GM21576 (cell line): Measurements from ENCODE around the gene ZDHHC14.

Experiments used
- ATAC-seq: cut with Tn5 transposase; IDR thresholded peaks from one replicate; pipeline ENCODE4 v1.9.1; 2021; ENCODE audit warnings: mild to moderate bottlenecking, moderate library complexity; ENCODE audit not compliant: unreplicated experiment

The ZDHHC14 gene

DNA sequence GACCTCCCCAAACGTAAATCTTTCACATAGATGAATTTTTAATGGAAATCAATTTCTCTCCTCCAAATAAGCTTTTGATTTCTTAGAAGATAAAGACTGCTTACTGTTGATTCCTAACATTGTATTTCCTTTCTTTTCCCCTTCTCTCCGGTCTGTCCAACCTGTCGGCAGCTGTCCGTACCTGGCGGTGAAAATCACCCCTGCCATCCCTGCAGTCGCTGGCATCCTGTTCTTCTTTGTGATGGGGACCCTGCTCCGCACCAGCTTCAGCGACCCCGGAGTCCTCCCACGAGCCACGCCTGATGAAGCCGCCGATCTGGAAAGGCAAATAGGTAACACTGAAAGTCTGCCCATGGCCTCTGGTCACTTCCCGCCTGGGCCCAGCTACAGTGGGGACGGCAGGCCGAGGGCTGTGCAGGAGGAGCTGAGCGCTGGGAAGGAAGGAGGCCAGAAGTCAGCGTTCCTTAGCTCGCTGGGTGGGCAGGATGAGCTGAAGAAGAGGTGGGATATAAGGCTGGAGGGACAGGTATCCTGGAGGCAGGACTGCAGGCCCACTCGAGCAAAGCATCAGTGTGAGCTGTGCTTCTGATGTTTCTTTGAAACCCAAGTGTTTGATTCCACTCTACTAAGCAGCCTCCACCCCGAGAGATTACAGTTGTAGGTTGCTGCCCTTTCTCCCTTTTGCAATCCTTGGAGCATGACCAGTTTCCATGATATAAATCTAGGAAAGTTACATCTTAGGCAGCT, 161.6 kb downstream of the ZDHHC14 start:
- no peak for ATAC-seq

- no peak for ATAC-seq
These were observed 165.3 kb downstream of the ZDHHC14 start for GRCh38 chr6:157546321-157546720.

- ATAC-seq, result no peak
These were observed 166.1 kb downstream of the ZDHHC14 start for GRCh38 chr6:157547112-157547511.

DNA sequence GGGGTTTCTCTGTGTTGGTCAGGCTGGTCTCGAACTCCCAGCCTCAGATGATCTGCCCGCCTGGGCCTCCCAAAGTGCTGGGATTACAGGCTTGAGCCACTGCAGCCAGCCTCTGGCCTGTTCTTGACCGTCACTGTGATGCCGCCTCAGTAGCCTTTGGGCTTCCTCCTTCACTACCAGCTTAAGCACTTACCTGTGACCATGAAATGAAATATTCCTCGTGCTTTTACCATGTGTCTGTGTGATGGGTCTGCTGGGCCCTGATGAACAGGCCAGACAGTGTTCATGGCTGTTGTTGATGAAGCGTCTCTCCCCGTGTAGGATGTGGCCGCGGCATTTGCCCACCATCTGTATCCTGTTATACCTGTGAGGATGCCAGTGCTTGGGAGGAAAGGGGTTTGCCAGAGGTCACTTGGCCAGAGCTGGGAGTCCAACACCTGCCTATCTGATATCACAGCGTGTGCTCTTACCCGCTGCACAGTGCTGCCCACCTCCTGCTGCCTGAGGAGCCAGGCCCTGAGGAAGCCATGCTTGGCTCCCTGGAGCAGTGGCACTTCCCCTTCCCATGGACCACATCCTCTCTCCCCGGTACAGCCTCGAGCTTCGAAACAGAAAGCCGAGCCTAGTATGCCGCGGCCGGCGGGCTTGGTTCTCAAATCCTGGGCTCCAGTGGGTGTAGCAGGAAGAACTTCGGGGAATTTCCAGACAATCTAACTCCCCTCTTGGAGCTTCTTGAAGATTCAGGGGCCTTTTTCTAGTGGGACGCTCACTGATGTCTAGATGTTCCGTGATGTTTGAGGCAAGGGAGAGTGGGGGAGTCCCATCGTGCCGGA, 167.9 kb downstream of the ZDHHC14 start:
- ATAC-seq, result no peak

- ATAC-seq, result no peak
These were observed 168.4 kb downstream of the ZDHHC14 start for GRCh38 chr6:157549468-157549745.

DNA sequence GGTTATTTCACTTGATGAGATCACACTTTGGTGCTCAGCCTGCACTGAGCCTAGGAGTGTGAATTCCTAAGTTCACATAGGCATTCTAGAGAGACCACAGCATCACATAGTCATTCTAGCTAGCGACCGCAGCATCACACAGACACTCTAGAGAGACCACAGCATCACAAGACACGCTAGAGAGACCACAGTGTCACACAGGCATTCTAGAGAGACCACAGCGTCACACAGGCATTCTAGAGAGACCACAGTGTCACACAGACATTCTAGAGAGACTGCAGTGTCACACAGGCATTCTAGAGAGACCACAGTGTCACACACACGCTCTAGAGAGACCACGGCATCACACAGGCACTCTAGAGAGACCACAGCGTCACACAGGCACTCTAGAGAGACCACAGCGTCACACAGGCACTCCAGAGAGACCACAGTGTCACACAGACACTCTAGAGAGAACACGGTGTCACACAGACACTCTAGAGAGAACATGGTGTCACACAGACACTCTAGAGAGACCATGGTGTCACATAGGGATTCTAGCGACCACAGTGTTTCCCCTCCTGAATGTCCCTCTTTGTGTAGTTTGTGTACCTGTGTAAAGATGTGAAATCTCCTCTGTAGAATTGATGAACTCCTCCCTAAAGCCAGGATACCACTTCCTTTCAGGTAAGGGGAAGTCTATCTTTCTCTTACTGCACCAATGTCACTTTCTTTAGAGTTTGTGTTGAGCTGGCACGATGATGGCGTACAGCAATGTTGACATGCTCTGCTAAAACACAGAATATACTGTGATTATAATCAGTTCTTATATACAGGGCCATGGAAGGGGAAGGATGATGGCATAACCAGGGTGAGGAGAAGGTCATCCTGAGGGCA, 169.4 kb downstream of the ZDHHC14 start:
- no peak for ATAC-seq

DNA sequence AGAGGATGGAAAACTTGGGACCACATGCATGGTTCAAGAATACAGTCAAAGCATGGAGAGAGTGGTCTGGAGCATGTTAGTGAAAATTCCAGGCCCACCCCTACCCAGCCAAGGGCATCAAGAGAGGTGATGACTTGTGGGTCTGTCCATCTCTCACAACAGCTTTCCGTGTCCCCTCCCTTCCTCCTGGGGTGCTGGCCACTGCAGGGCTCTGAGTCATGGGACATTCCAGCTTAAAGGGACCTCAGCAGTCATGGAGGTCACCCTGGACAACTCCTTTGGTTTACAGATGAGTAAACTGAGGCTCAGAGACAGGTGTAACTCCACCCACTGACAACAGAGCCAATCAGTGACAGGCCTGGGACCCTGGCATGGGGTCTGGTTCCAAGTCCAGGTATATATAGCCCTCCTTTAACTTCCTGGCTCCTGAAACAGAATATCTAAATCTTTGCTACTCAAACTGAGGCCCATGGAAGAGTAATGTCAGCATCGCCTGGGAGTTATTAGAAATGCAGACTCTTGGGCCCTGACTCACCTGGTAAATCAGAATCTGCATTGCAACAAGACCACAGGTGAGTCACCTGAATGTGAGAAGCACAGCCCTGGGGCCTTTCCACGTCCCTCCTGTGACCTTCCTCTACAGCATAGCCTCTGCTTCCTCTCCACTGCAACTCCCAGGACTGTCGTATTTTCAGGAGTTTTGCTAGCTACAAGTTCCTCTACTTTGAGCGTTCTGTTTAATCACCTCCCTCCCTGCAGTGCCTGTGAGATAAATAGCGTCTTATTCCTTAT, 170.2 kb downstream of the ZDHHC14 start:
- no peak for ATAC-seq

GRCh38 chr6:157552081-157552747, 171.2 kb downstream of the ZDHHC14 start:
- ATAC-seq, result no peak

DNA sequence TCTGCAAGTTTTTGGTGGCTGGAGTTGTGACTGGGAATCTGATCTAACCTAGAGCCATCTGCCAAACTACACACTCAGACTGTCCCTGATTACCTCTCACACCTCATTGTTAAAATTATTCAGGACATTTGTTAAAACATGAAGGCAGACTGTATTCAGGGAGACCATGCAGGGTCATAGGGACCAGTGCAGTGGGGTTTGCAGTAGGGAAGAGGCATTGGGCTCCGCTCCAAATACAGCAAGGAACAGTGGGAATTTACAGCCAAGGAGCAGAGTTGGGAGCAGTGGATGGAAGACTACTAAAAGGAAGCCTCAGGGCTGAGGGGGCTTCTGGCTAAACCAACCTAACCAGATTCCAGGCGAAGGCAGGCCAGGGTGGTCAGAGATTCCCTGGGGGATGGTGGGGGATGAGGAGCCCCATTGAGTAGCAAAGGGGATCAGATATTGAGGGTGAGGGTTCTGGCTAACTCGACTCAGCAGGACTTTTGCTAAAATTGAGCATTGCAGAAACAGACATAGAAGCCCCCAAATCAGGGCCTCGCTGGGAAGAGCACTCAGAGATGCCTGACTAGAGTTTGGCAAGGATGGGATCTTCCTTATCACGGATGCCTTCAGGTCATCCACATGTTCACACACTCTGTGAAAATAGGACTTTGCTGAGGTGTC, 172.0 kb downstream of the ZDHHC14 start:
- no peak for ATAC-seq

DNA sequence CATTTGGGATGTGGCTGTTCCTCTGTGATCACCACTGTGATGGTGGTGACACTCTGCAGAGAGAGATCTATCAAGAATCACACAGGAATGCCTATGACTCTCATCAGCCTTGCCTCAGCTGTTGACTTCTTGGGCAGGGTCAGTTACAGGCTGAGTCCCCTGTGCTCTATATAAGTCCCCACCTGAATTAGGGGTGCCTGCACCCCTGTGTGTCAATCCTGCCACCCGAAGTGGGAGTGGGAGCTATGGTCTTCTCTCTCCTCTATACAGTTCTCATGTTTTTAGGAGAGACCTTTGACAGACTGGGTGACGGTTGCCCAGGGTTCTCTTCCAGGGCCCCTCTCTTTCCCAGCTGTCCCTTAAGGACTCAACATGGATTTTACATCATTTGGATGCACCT, 173.8 kb downstream of the ZDHHC14 start:
- no peak for ATAC-seq

- ATAC-seq, result no peak
These were observed 174.6 kb downstream of the ZDHHC14 start for GRCh38 chr6:157555455-157556143.

GRCh38 chr6:157556144-157556645, 175.2 kb downstream of the ZDHHC14 start:
- no peak for ATAC-seq

DNA sequence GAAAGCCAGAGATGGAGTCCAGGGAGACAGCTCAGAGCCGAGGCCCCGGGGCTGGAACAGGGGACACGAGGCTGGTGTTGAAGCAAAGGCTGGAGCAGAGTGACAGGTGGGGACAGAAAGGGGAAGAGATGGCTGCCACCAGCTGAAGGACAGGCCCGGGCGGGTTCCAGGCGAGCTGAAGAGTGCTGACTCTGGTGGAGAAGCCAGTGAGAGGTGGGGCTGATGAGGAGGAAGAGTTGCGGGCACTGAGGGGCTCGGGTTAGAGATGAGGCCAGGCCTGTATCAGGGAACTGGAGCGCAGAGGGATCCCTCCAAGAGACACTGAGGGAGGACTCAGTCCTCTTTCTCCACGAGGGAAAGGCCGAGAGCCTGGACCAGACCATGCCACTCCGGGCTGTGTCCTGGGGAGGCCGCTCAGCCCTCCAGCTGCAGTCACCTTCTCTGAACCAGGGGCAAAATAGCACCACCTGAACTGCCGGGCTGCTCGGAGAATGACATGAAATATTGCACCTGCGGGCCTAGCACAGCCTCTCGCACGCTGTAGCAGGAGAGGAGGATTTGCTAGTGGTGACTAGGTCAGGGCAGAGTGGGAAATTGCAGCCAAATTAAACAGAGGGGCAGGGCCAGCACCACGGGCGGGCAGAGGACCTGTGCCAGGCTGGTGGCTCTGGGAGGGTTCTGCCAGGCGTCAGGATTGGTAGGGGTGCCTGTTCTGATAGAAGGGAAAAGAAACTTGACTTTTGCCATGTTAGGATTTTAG, 175.9 kb downstream of the ZDHHC14 start:
- no peak for ATAC-seq

DNA sequence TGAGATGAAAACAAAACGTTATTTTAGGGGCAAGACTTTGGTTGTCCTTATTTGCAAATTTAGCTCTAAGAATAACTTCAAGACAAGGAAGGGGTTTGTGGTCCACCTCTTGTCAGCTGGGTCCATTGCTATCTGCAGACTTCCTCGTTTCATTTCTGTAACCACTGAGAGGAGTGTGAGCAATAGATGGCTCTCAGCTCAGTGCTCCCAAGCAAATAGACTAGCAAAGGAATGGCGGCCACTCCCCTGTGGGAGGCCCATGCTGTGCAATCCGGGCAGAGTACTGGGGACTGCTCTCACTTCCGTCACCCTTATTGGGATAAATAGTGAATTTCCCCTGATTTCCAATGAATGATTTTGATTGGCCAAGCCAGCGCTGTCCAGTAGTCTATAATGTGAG, 176.6 kb downstream of the ZDHHC14 start:
- ATAC-seq, result peak; percentile 39

- ATAC-seq, result no peak
These were observed 177.1 kb downstream of the ZDHHC14 start for GRCh38 chr6:157558049-157558448.

- no peak for ATAC-seq
These were observed 177.7 kb downstream of the ZDHHC14 start for GRCh38 chr6:157558487-157559200.

DNA sequence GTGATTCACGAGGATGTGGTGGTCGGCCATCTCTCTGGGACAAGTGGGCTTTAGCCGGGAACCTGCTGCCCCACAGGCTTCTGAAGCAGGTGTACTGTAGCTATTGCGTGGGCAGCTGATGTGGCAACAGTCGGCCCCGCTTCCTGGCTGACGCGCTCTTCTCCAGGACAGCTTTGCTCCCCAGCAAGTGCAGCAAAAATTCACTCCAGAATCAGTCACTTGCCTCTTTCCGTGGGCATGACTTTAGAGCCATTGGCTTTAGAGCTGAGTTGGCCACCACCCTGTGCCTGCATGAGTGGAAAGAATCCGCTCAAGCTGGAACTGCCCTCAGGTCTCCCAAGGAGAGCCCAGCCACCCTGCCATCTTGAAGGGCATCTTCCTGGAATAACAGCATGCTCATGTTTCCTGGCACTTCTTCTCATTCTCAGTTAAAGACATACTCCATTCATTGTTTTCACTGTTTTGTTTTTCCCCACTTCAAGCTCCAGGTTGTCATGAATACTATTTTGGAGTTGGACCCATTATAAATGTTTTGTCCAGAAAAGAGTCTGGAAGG, 178.3 kb downstream of the ZDHHC14 start:
- ATAC-seq, result no peak
